ENCODE measurements around the gene PRICKLE3. TPM values are rescaled to one million over a fixed set of nuclear protein-coding genes. Genes with fewer than 3 reads are reported as not detected.
A peak's percentile ranks its signal among the peaks of the same experiment; 100 is the strongest.
"Not testable (repeated sequence)": the region's sequence is repeated elsewhere in the genome, so short reads cannot be mapped to it uniquely, and the experiment has no call there.

Gene PRICKLE3
- total RNA-seq, 2 experiments from 2014 or later, result 9.9 to 16.7 TPM

DNA sequence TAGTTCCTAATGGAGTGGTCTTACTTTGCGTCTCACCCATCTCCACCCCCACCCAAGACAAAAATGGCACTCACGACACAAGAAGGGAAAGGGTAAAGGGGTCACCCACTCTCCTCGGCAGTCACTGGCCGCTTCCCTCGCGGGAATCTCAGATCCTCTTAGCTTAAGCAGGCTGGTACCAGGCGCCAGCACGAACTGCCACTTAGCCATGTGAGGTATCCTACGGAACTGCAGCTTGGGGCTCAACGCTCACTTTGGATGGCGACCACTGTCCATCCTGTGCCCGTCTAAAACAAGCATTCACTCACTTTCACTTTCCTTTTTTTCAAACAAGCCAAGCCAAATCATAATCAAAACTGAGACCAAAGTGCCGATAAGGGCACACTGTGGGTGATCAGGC is 38.2 kb downstream of the PRICKLE3 start:
- DNase-seq (ENCODE audit: low spot score), result no peak
- no peaks in the 10 kb centered on the region for H3K36me3 ChIP-seq (ENCODE audit: insufficient read depth, low read length)
- no peak overlapping the region for H3K4me2 ChIP-seq (ENCODE audit: low read length)
- no peak overlapping the region for H3K27ac ChIP-seq (ENCODE audit: low read depth, low read length, poor library complexity, severe bottlenecking)
- no peaks in the 10 kb centered on the region for H3K4me1 ChIP-seq (ENCODE audit: insufficient read depth, low read length, poor library complexity, severe bottlenecking)
- CTCF ChIA-PET (ENCODE audit: unreplicated experiment), result no interaction called here
- BruUV-seq (replicated peaks), result no TSS peak
- intact Hi-C loops (cut with micrococcal nuclease; ENCODE audit: unreplicated experiment), result no loop called here
- POLR2A ChIA-PET, result no interaction called here
- TF ChIP-seq CTCF (conservative IDR thresholded peaks at IDR 0.05; ENCODE audit: low read length), result no peak
- TF ChIP-seq EZH2phosphoT487 (IDR thresholded peaks at IDR 0.05; ENCODE audit: borderline replicate concordance, low read depth, low read length), result no peak
- H3K9me2 ChIP-seq (ENCODE audit: insufficient read depth, low read length), result no peaks in the 10 kb centered on the region
- H2AFZ ChIP-seq (ENCODE audit: low read length), result no peak overlapping the region
- H4K20me1 ChIP-seq (ENCODE audit: insufficient read depth, low read length), result no peaks in the 10 kb centered on the region
- no peak overlapping the region for H3K4me3 ChIP-seq (ENCODE audit: low read depth, low read length, poor library complexity, severe bottlenecking)
- H3K79me2 ChIP-seq (ENCODE audit: insufficient read depth, low read depth, low read length), result no peaks in the 10 kb centered on the region
- H3K9me3 ChIP-seq (ENCODE audit: low read length), result no peaks in the 10 kb centered on the region

- Histone ChIP-seq H4K20me1 (ENCODE audit: insufficient read depth, low read length) (no peaks in the 10 kb centered on the region), H3K4me1 (ENCODE audit: insufficient read depth, low read length, poor library complexity, severe bottlenecking) (no peaks in the 10 kb centered on the region), H3K36me3 (ENCODE audit: insufficient read depth, low read length) (no peaks in the 10 kb centered on the region), H3K4me3 (ENCODE audit: low read depth, low read length, poor library complexity, severe bottlenecking) (no peak overlapping the region), H3K79me2 (ENCODE audit: insufficient read depth, low read depth, low read length) (no peaks in the 10 kb centered on the region), H3K9me3 (ENCODE audit: low read length) (no peaks in the 10 kb centered on the region), H3K27ac (ENCODE audit: low read depth, low read length, poor library complexity, severe bottlenecking) (no peak overlapping the region), H3K4me2 (ENCODE audit: low read length) (no peak overlapping the region), H2AFZ (ENCODE audit: low read length) (no peak overlapping the region), H3K9me2 (ENCODE audit: insufficient read depth, low read length) (no peaks in the 10 kb centered on the region)
- no peak for DNase-seq (ENCODE audit: low spot score)
- CTCF ChIA-PET (ENCODE audit: unreplicated experiment), result no interaction called here
- no peak for TF ChIP-seq EZH2phosphoT487 (IDR thresholded peaks at IDR 0.05; ENCODE audit: borderline replicate concordance, low read depth, low read length)
- intact Hi-C loops (cut with micrococcal nuclease; ENCODE audit: unreplicated experiment), result no loop called here
- no TSS peak for BruUV-seq (replicated peaks)
- POLR2A ChIA-PET, result no interaction called here
These were observed 38.9 kb downstream of the PRICKLE3 start for GRCh38 chrX:49147282-49147681.

DNA sequence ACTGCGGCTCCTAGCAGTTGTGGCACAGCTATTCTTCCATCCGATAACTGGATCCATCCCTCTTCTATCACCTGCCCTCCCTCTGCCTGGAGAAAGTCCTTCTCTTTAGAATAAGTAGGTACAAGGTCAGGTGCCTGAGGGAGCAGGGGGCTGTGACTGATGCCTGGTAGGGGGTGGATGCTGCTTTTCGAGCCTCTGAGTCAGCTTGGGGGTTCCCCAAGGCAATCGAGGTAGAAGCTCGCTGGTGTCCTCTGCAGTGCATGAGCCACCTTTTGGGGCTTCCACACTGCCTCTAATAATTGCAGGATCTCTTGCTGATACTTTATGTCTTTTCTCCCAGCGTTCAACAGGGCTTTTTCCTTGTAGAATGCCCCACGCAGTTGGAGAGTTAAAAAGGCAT is 43.0 kb downstream of the PRICKLE3 start:
- H3K4me2 ChIP-seq (ENCODE audit: low read length); H3K79me2 ChIP-seq (ENCODE audit: insufficient read depth, low read depth, low read length); H3K4me3 ChIP-seq (ENCODE audit: low read depth, low read length, poor library complexity, severe bottlenecking); H2AFZ ChIP-seq (ENCODE audit: low read length); intact Hi-C loops (cut with micrococcal nuclease; ENCODE audit: unreplicated experiment); POLR2A ChIA-PET; H3K27ac ChIP-seq (ENCODE audit: low read depth, low read length, poor library complexity, severe bottlenecking); H3K9me2 ChIP-seq (ENCODE audit: insufficient read depth, low read length); H3K4me1 ChIP-seq (ENCODE audit: insufficient read depth, low read length, poor library complexity, severe bottlenecking); H3K36me3 ChIP-seq (ENCODE audit: insufficient read depth, low read length); DNase-seq (ENCODE audit: low spot score); H3K9me3 ChIP-seq (ENCODE audit: low read length); H4K20me1 ChIP-seq (ENCODE audit: insufficient read depth, low read length); CTCF ChIA-PET (ENCODE audit: unreplicated experiment); BruUV-seq (replicated peaks): not testable (repeated sequence)

DNA sequence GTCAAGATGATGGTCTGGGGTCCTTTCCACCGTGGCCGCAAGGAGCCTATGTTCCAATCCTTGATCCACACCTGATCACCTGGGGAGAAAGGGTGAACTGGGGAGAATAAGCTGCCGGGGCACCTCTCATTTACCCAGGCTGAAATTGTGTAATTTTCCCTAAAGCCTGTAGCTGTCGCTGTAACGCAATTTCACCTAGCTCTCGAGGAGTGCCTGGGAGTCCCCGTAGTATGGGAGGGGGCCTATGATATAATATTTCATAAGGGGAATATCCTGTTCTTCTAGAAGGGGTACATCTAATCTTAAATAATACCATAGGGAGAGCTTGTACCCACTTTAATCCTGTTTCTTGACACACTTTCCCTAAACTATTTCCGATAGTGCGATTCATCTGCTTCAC is 43.9 kb downstream of the PRICKLE3 start:
- H3K4me3 ChIP-seq (ENCODE audit: low read depth, low read length, poor library complexity, severe bottlenecking); H4K20me1 ChIP-seq (ENCODE audit: insufficient read depth, low read length); H3K4me1 ChIP-seq (ENCODE audit: insufficient read depth, low read length, poor library complexity, severe bottlenecking); BruUV-seq (replicated peaks); H3K4me2 ChIP-seq (ENCODE audit: low read length); intact Hi-C loops (cut with micrococcal nuclease; ENCODE audit: unreplicated experiment); POLR2A ChIA-PET; H3K27ac ChIP-seq (ENCODE audit: low read depth, low read length, poor library complexity, severe bottlenecking); H3K36me3 ChIP-seq (ENCODE audit: insufficient read depth, low read length); H3K9me3 ChIP-seq (ENCODE audit: low read length); H3K79me2 ChIP-seq (ENCODE audit: insufficient read depth, low read depth, low read length); H2AFZ ChIP-seq (ENCODE audit: low read length); H3K9me2 ChIP-seq (ENCODE audit: insufficient read depth, low read length): not testable (repeated sequence)
- CTCF ChIA-PET (ENCODE audit: unreplicated experiment), result interaction anchor here (0.6 kb wide), 1 partner anchor 49 kb away, joined by 3 read pairs; no protein-coding TSS in a partner anchor
- peak; percentile 33 for DNase-seq (ENCODE audit: low spot score)
- peak; percentile 69 for TF ChIP-seq CTCF (conservative IDR thresholded peaks at IDR 0.05; ENCODE audit: low read length)
